Peyer's patch (tissue), 4 donors: ENCODE results near the gene THOC5. TPM values are rescaled to one million over a fixed set of nuclear protein-coding genes. Genes with fewer than 3 reads are reported as not detected.

Source experiments
- DNase-seq, 3 donors: peaks; one replicate each; pipeline ENCODE4 v3.0.0-alpha.2; 2017 to 2019
- H3K27ac ChIP-seq, 4 donors: fragments of 200-600 bp; sonication (generic); one replicate each; pipeline ENCODE4 v1.5.1; 2016 to 2019
- H3K27me3 ChIP-seq, 2 donors: fragments of 200-600 bp; sonication (generic); one replicate each; pipeline ENCODE4 v1.5.1; 2019
- H3K36me3 ChIP-seq, 3 donors: fragments of 200-600 bp; sonication (generic); one replicate each; pipeline ENCODE4 v1.5.1; 2016 to 2019
- H3K4me1 ChIP-seq, 4 donors: fragments of 200-600 bp; sonication (generic); one replicate each; pipeline ENCODE4 v1.5.1; 2016 to 2019
- H3K4me3 ChIP-seq, 4 donors: fragments of 200-600 bp; sonication (generic); 1 replicate in 3 of 4; 2 replicates in 1 of 4; pipeline ENCODE4 v1.5.1; 2016 to 2019; ENCODE audit warnings: mild to moderate bottlenecking in 1 of 4
- H3K9me3 ChIP-seq, 4 donors: fragments of 200-600 bp; sonication (generic); one replicate each; pipeline ENCODE4 v1.5.1; 2016 to 2019; ENCODE audit warnings: mild to moderate bottlenecking in 1 of 4
- CTCF ChIP-seq, 6 experiments: fragments of 450-650 bp in 4 of 6; fragments of 200-600 bp in 2 of 6; sonication (generic) in 1 of 6; IDR thresholded peaks; one replicate each; pipeline ENCODE4 v1.5.1; 2017 to 2019; ENCODE audit warnings: antibody characterized with exemption in 6 of 6, mild to moderate bottlenecking in 3 of 6, moderate library complexity in 1 of 6
- POLR2A ChIP-seq, 2 donors: fragments of 450-650 bp; IDR thresholded peaks; one replicate each; pipeline ENCODE4 v1.5.1; 2017; ENCODE audit warnings: antibody characterized with exemption in 2 of 2, mild to moderate bottlenecking in 2 of 2, moderate library complexity in 2 of 2
- total RNA-seq, 4 donors: library from RNA; depleted of rRNA; stranded (reverse); fragments of >200 nt; gene quantifications; one replicate each; pipeline ENCODE4 v1.1.0, GENCODE V29; 2016

Gene THOC5
- total RNA-seq, 4 donors from 2014 or later: 33.3 to 191 (median 37.3) TPM

GRCh38 chr22:29510542-29510941, 43.0 kb downstream of the THOC5 start:
- TF ChIP-seq POLR2A (IDR thresholded peaks at IDR 0.05) (no peak), CTCF (IDR thresholded peaks at IDR 0.05) (no peak)
- peaks cover 0 to 87% (median 0%) of the 10 kb centered on the region in 3 donors for H3K36me3 ChIP-seq
- H3K4me1 ChIP-seq: no peaks in the 10 kb centered on the region
- no peak for DNase-seq
- no peaks in the 10 kb centered on the region for H3K27me3 ChIP-seq
- no peak overlapping the region for H3K27ac ChIP-seq
- no peak overlapping the region for H3K4me3 ChIP-seq
- no peaks in the 10 kb centered on the region for H3K9me3 ChIP-seq

- H3K36me3 ChIP-seq: peaks cover 0 to 85% (median 0%) of the 10 kb centered on the region in 3 donors
- no peak overlapping the region for H3K27ac ChIP-seq
- H3K4me3 ChIP-seq: no peak overlapping the region
- no peaks in the 10 kb centered on the region for H3K9me3 ChIP-seq
- no peaks in the 10 kb centered on the region for H3K27me3 ChIP-seq
- no peak for TF ChIP-seq POLR2A (IDR thresholded peaks at IDR 0.05)
- DNase-seq: no peak
- H3K4me1 ChIP-seq: no peaks in the 10 kb centered on the region
Measured at GRCh38 chr22:29509815-29510214, 43.7 kb downstream of the THOC5 start.

- Histone ChIP-seq H3K27ac (no peak overlapping the region), H3K4me3 (no peak overlapping the region), H3K36me3 (peaks cover 0 to 80% (median 0%) of the 10 kb centered on the region in 3 donors), H3K27me3 (no peaks in the 10 kb centered on the region), H3K9me3 (no peaks in the 10 kb centered on the region), H3K4me1 (peaks cover 0 to under 1% (median 0%) of the 10 kb centered on the region in 4 donors)
- TF ChIP-seq CTCF (IDR thresholded peaks at IDR 0.05) (no peak), POLR2A (IDR thresholded peaks at IDR 0.05) (no peak)
- no peak for DNase-seq
Measured at GRCh38 chr22:29509298-29509697, 44.3 kb downstream of the THOC5 start.

GRCh38 chr22:29503811-29504372, 49.7 kb downstream of the THOC5 start:
- no peaks in the 10 kb centered on the region for H3K27me3 ChIP-seq
- H3K27ac ChIP-seq: no peak overlapping the region
- DNase-seq: peak in 1 of 3 donors; percentile 59
- H3K36me3 ChIP-seq: peaks cover 0 to 35% (median 0%) of the 10 kb centered on the region in 3 donors
- H3K9me3 ChIP-seq: no peaks in the 10 kb centered on the region
- H3K4me3 ChIP-seq: no peak overlapping the region
- peaks cover 0 to 10% (median 0%) of the 10 kb centered on the region in 4 donors for H3K4me1 ChIP-seq
- no peak for TF ChIP-seq CTCF (IDR thresholded peaks at IDR 0.05)
- no peak for TF ChIP-seq POLR2A (IDR thresholded peaks at IDR 0.05)

- Histone ChIP-seq H3K4me1 (peaks cover 0 to 10% (median 0%) of the 10 kb centered on the region in 4 donors), H3K27ac (no peak overlapping the region), H3K27me3 (no peaks in the 10 kb centered on the region), H3K4me3 (no peak overlapping the region), H3K36me3 (no peaks in the 10 kb centered on the region), H3K9me3 (no peaks in the 10 kb centered on the region)
- TF ChIP-seq POLR2A (IDR thresholded peaks at IDR 0.05) (no peak), CTCF (IDR thresholded peaks at IDR 0.05) (no peak)
- no peak for DNase-seq
Measured at GRCh38 chr22:29499852-29500251, 53.7 kb downstream of the THOC5 start.

GRCh38 chr22:29493636-29494035, 59.9 kb downstream of the THOC5 start:
- H3K36me3 ChIP-seq: no peaks in the 10 kb centered on the region
- no peaks in the 10 kb centered on the region for H3K4me1 ChIP-seq
- H3K9me3 ChIP-seq: no peaks in the 10 kb centered on the region
- H3K4me3 ChIP-seq: no peak overlapping the region
- DNase-seq: no peak
- TF ChIP-seq POLR2A (IDR thresholded peaks at IDR 0.05) (no peak), CTCF (IDR thresholded peaks at IDR 0.05) (no peak)
- H3K27me3 ChIP-seq: no peaks in the 10 kb centered on the region
- H3K27ac ChIP-seq: no peak overlapping the region
